H9 (cell line): ENCODE results near the gene CHST2. TPM values are rescaled to one million over a fixed set of nuclear protein-coding genes. Genes with fewer than 3 reads are reported as not detected.

Experiments used
- DNase-seq: peaks from one replicate; pipeline ENCODE4 v3.0.0-alpha.2; 2017
- H2AFZ ChIP-seq: one replicate; pipeline ENCODE4 v1.6.1; 2013; ENCODE audit warnings: mild to moderate bottlenecking, low read length, control low read depth, moderate library complexity
- H2AK5ac ChIP-seq: 2 replicates; pipeline ENCODE4 v1.6.1; 2013; ENCODE audit warnings: low read length, control low read depth, mixed read lengths; ENCODE audit not compliant: insufficient read length
- H2BK120ac ChIP-seq: one replicate; pipeline ENCODE4 v1.6.1; 2013; ENCODE audit warnings: low read depth, mild to moderate bottlenecking, low read length, control low read depth, inconsistent platforms; ENCODE audit not compliant: poor library complexity, severe bottlenecking
- H2BK12ac ChIP-seq: 2 replicates; pipeline ENCODE4 v1.6.1; 2013; ENCODE audit warnings: low read length, control low read depth, mixed read lengths, low read depth; ENCODE audit not compliant: insufficient read length
- H2BK15ac ChIP-seq: 2 replicates; pipeline ENCODE4 v1.6.1; 2013; ENCODE audit warnings: low read depth, low read length, control low read depth
- H2BK20ac ChIP-seq: one replicate; pipeline ENCODE4 v1.6.1; 2013; ENCODE audit warnings: low read depth, mild to moderate bottlenecking, low read length, control low read depth, inconsistent platforms; ENCODE audit not compliant: poor library complexity, severe bottlenecking
- H2BK5ac ChIP-seq: 2 replicates; pipeline ENCODE4 v1.6.1; 2013; ENCODE audit warnings: low read length, control low read depth, mixed read lengths; ENCODE audit not compliant: insufficient read length
- H3K14ac ChIP-seq: 2 replicates; pipeline ENCODE4 v1.6.1; 2013; ENCODE audit warnings: low read length, control low read depth; ENCODE audit not compliant: insufficient read depth
- H3K18ac ChIP-seq: 2 replicates; pipeline ENCODE4 v1.6.1; 2013; ENCODE audit warnings: low read depth, mild to moderate bottlenecking, mixed read lengths, low read length, control low read depth; ENCODE audit not compliant: insufficient read length
- H3K23ac ChIP-seq: 2 replicates; pipeline ENCODE4 v1.6.1; 2013; ENCODE audit warnings: low read length, control low read depth, mixed read lengths, low read depth; ENCODE audit not compliant: insufficient read length
- H3K23me2 ChIP-seq: 2 replicates; pipeline ENCODE4 v1.6.1; 2013; ENCODE audit warnings: low read depth, mild to moderate bottlenecking, mixed read lengths, low read length, control low read depth; ENCODE audit not compliant: insufficient read length, poor library complexity, severe bottlenecking
- H3K27ac ChIP-seq: 2 replicates; pipeline ENCODE4 v1.5.1; 2013; ENCODE audit warnings: low read length, control low read depth, mixed read lengths, low read depth; ENCODE audit not compliant: insufficient read length
- H3K27me3 ChIP-seq: 2 replicates; pipeline ENCODE4 v1.6.1; 2013; ENCODE audit warnings: low read length, control low read depth, inconsistent platforms; ENCODE audit not compliant: insufficient read depth
- H3K4ac ChIP-seq: 2 replicates; pipeline ENCODE4 v1.6.1; 2013; ENCODE audit warnings: low read depth, mild to moderate bottlenecking, control low read depth, inconsistent platforms, low read length, moderate library complexity
- H3K4me1 ChIP-seq: 2 replicates; pipeline ENCODE4 v1.6.1; 2013; ENCODE audit warnings: low read length, control low read depth, inconsistent platforms; ENCODE audit not compliant: insufficient read depth
- H3K4me2 ChIP-seq: 2 replicates; pipeline ENCODE4 v1.6.1; 2013; ENCODE audit warnings: low read length, control low read depth, mixed read lengths; ENCODE audit not compliant: insufficient read length, insufficient read depth
- H3K56ac ChIP-seq: 2 replicates; pipeline ENCODE4 v1.6.1; 2013; ENCODE audit warnings: low read depth, mild to moderate bottlenecking, mixed read lengths, low read length, control low read depth; ENCODE audit not compliant: insufficient read length
- H3K79me1 ChIP-seq: 2 replicates; pipeline ENCODE4 v1.6.1; 2013; ENCODE audit warnings: low read depth, mild to moderate bottlenecking, moderate library complexity, low read length, control low read depth, inconsistent platforms; ENCODE audit not compliant: insufficient read depth, poor library complexity, severe bottlenecking
- H3K79me2 ChIP-seq: 2 replicates; pipeline ENCODE4 v1.6.1; 2013; ENCODE audit warnings: low read length, control low read depth, inconsistent platforms; ENCODE audit not compliant: insufficient read depth
- H3K9ac ChIP-seq: 2 replicates; pipeline ENCODE4 v1.6.1; 2013; ENCODE audit warnings: low read length, control low read depth, mixed read lengths; ENCODE audit not compliant: insufficient read length; ENCODE audit errors: extremely low read depth
- H3K9me3 ChIP-seq: one replicate; pipeline ENCODE4 v1.6.1; 2013; ENCODE audit warnings: low read depth, low read length, inconsistent platforms; ENCODE audit not compliant: control insufficient read depth
- H3T11ph ChIP-seq: one replicate; pipeline ENCODE4 v1.6.1; 2013; ENCODE audit warnings: mild to moderate bottlenecking, low read length, control low read depth, inconsistent platforms
- H4K20me1 ChIP-seq: one replicate; pipeline ENCODE4 v1.6.1; 2013; ENCODE audit not compliant: control insufficient read depth, insufficient read length, insufficient read depth
- H4K5ac ChIP-seq: 2 replicates; pipeline ENCODE4 v1.6.1; 2013; ENCODE audit warnings: low read depth, mild to moderate bottlenecking, mixed read lengths, low read length, control low read depth; ENCODE audit not compliant: insufficient read length
- H4K8ac ChIP-seq: replicated peaks from 2 replicates; pipeline ENCODE4 v1.6.1; 2013; ENCODE audit warnings: low read length, control low read depth, mixed read lengths, low read depth; ENCODE audit not compliant: insufficient read length
- H4K91ac ChIP-seq: 2 replicates; pipeline ENCODE4 v1.6.1; 2013; ENCODE audit warnings: low read depth, mild to moderate bottlenecking, moderate library complexity, mixed read lengths, low read length, control low read depth; ENCODE audit not compliant: insufficient read length
- H3K27ac Mint-ChIP-seq, 3 experiments: 2 replicates in 2 of 3; 3 replicates in 1 of 3; pipeline ENCODE4 v1.8.0; 2020 to 2021; ENCODE audit warnings: mixed read lengths in 3 of 3, mild to moderate bottlenecking in 1 of 3, moderate library complexity in 1 of 3
- H3K27me3 Mint-ChIP-seq: 2 replicates; pipeline ENCODE4 v1.8.0; 2021; ENCODE audit warnings: low read depth, mild to moderate bottlenecking, moderate library complexity, mixed read lengths
- H3K36me3 Mint-ChIP-seq, 3 experiments: 2 replicates in 2 of 3; 3 replicates in 1 of 3; pipeline ENCODE4 v1.8.0; 2020 to 2021; ENCODE audit warnings: low read depth in 3 of 3, mixed read lengths in 3 of 3; ENCODE audit not compliant: insufficient read depth in 1 of 3
- H3K4me1 Mint-ChIP-seq, 2 experiments: 2 replicates each; pipeline ENCODE4 v1.8.0; 2020; ENCODE audit warnings: mixed read lengths in 2 of 2
- H3K4me3 Mint-ChIP-seq, 2 experiments: 2 replicates in 1 of 2; 3 replicates in 1 of 2; pipeline ENCODE4 v1.8.0; 2020 to 2021; ENCODE audit warnings: mild to moderate bottlenecking in 2 of 2, mixed read lengths in 2 of 2, moderate library complexity in 1 of 2
- H3K9me3 Mint-ChIP-seq, 2 experiments: 2 replicates in 1 of 2; 3 replicates in 1 of 2; pipeline ENCODE4 v1.8.0; 2020; ENCODE audit warnings: mild to moderate bottlenecking in 2 of 2, mixed read lengths in 2 of 2, moderate library complexity in 1 of 2
- WGBS: extraction: QIAGEN DNeasy Blood & Tissue Kit; methylation state at CpG from one replicate; pipeline ENCODE4 v1.1.7; 2013; ENCODE audit warnings: missing lambda C conversion rate, low lambda C conversion rate, mixed read lengths; ENCODE audit not compliant: insufficient read length; ENCODE audit errors: extremely low coverage; 5-methylcytosine and 5-hydroxymethylcytosine counted together
- total RNA-seq: library from RNA; stranded (reverse); gene quantifications from 2 replicates; pipeline ENCODE4 v1.2.1, GENCODE V29; 2021
- TF ChIP-seq, protein P1 (sequence below): fragments of 200-600 bp; sonication (generic); conservative IDR thresholded peaks from 3 replicates; pipeline ENCODE4 v1.8.0; 2021; ENCODE audit warnings: antibody characterized with exemption, mild to moderate bottlenecking

CHST2 gene
- total RNA-seq, 1 experiment from 2014 or later = 5.8 TPM

DNA sequence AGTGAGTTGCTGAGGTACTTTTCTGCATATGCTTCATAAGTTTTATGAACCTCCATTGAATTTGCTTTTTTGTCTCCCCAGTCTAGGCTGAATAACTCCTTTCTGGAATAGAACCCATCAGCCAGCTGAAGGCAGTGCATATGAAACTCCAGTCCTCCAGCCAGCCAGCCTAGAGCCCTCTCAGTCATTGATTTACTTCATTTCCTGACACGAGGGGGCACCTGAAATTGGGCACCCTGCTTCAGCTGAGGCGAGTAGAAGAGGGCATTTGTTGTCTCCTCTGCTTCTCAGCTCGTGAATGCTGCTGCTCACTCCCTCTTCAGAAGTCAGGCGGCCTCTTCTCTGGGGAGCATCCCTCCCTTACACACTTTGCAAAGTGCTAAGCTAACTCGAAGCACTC is 32.5 kb downstream of the CHST2 start:
- Histone ChIP-seq H2AFZ (no peak overlapping the region), H3K9me3 (no peaks in the 10 kb centered on the region), H3K23me2 (no peaks in the 10 kb centered on the region), H3K56ac (no peak overlapping the region), H2BK15ac (no peak overlapping the region), H2AK5ac (no peak overlapping the region), H3K4me1 (no peaks in the 10 kb centered on the region), H2BK20ac (no peak overlapping the region), H4K20me1 (no peaks in the 10 kb centered on the region), H4K91ac (no peak overlapping the region), H3K79me1 (no peaks in the 10 kb centered on the region), H3K79me2 (no peaks in the 10 kb centered on the region), H3K4ac (no peak overlapping the region), H3K27me3 (no peaks in the 10 kb centered on the region), H3K14ac (no peak overlapping the region; the same call in 1 of the 2 replicates), H2BK120ac (no peak overlapping the region), H3K23ac (no peak overlapping the region), H4K8ac (no peak overlapping the region), H3K18ac (no peak overlapping the region), H3K27ac (no peak overlapping the region), H2BK5ac (no peak overlapping the region), H3K4me2 (no peak overlapping the region), H3K9ac (no peak overlapping the region), H2BK12ac (no peak overlapping the region), H3T11ph (no peak overlapping the region), H4K5ac (no peak overlapping the region)
- WGBS = no CpG with 5 or more reads among the region's 5 CpGs
- Mint-ChIP-seq H3K4me3 (no peak overlapping the region), H3K9me3 (no peaks in the 10 kb centered on the region), H3K27me3 (peaks cover 2% of the 10 kb centered on the region; the same call in 1 of the 2 replicates), H3K36me3 (no peaks in the 10 kb centered on the region), H3K27ac (no peak overlapping the region), H3K4me1 (no peaks in the 10 kb centered on the region)
- DNase-seq = no peak
- TF ChIP-seq, protein P1, sequence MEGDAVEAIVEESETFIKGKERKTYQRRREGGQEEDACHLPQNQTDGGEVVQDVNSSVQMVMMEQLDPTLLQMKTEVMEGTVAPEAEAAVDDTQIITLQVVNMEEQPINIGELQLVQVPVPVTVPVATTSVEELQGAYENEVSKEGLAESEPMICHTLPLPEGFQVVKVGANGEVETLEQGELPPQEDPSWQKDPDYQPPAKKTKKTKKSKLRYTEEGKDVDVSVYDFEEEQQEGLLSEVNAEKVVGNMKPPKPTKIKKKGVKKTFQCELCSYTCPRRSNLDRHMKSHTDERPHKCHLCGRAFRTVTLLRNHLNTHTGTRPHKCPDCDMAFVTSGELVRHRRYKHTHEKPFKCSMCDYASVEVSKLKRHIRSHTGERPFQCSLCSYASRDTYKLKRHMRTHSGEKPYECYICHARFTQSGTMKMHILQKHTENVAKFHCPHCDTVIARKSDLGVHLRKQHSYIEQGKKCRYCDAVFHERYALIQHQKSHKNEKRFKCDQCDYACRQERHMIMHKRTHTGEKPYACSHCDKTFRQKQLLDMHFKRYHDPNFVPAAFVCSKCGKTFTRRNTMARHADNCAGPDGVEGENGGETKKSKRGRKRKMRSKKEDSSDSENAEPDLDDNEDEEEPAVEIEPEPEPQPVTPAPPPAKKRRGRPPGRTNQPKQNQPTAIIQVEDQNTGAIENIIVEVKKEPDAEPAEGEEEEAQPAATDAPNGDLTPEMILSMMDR = no peak
